Measurements from ENCODE around the gene POU2AF2.

DNA sequence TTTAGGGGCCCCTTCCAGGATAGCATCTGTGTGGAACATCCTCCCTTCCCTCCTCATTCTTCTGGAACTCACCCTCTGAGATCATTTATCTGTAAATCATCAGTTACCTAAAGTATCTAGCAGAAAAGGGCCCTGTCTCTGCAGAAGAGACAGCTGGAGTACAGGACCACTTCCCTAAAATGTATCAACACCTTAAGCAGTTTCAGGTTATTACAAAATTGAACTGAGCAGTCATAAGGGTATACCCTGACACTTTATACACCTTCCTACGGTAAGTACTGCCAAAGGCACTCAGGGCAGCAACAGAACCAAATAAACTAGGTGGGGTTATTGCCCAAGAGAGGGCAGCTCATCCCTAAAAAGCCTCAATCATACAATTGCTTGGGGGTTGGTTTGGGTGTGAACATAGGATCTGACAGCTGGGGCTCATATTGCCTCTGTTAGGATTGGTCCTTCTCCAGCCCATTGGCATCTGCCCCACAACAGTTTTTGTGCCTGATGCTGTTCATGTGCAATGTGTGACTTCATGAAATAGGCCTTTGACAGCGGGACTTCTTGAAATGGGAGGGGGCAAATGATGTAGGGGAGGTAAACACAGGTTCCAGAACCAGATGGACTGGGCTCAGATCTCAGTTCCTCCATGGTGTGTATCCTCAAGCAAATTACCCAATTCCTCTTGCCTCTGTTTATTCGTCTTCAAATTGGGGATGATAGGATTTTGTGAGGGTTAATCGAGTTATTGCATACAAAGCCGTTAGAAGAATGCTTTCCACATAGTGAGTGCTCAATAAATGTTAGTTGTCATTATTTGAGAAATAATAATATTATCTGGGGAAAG is 55.7 kb downstream of the POU2AF2 start:
- TF ChIP-seq CTCF (IDR thresholded peaks at IDR 0.05) (no peak), POLR2A (IDR thresholded peaks at IDR 0.05) (no peak)

Measured in esophagus squamous epithelium (tissue), 4 donors.